Body of pancreas (tissue), 4 donors: ENCODE data around the gene PRKAB2.

Experiments used
- CTCF ChIP-seq, 7 experiments: fragments of 450-650 bp in 4 of 7; fragments of 200-600 bp in 3 of 7; sonication (generic) in 3 of 7; IDR thresholded peaks; one replicate each; pipeline ENCODE4 v1.5.1; 2016 to 2019; ENCODE audit warnings: antibody characterized with exemption in 7 of 7
- POLR2A ChIP-seq, 3 donors: fragments of 450-650 bp; IDR thresholded peaks; one replicate each; pipeline ENCODE4 v1.6.1; 2016; ENCODE audit warnings: antibody characterized with exemption in 3 of 3, mild to moderate bottlenecking in 2 of 3

DNA sequence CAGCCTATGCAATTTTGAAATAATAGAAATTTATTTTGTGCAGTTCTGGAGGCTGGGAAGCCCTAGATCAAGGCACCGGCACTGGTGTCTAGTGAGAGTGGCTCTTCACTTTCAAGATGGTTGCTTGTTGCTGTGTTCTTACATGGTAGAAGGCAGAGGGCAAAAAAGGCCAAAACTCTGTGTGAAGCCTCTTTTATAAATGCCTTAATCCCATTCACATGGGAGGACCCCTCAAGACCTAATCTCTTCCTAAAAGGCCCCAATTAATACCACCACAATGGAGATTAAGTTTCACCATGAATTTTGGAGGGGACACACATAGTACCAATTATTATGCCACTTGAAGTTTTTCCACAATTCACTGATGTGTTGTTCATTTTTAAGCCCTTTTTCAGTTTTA is 21.0 kb downstream of the PRKAB2 start:
- TF ChIP-seq CTCF (IDR thresholded peaks at IDR 0.05) (no peak), POLR2A (IDR thresholded peaks at IDR 0.05) (no peak)
